Measurements from ENCODE around the gene CNTNAP2.

Gene CNTNAP2

GRCh38 chr7:148380596-148381419, 2264.2 kb downstream of the CNTNAP2 start:
- DNase-seq (ENCODE audit: extremely low read depth, low read depth): no peak
- TF ChIP-seq CTCF (IDR thresholded peaks at IDR 0.05; ENCODE audit: low read depth, low read length, missing control alignments): no peak
- H3K4me3 ChIP-seq (replicated peaks; ENCODE audit: low read depth, low read length): no peak overlapping the region

GRCh38 chr7:148382596-148382995, 2266.0 kb downstream of the CNTNAP2 start:
- TF ChIP-seq CTCF (IDR thresholded peaks at IDR 0.05; ENCODE audit: low read depth, low read length, missing control alignments): no peak
- H3K4me3 ChIP-seq (replicated peaks; ENCODE audit: low read depth, low read length): no peak overlapping the region
- no peak for DNase-seq (ENCODE audit: extremely low read depth, low read depth)

- no peak for TF ChIP-seq CTCF (IDR thresholded peaks at IDR 0.05; ENCODE audit: low read depth, low read length, missing control alignments)
- no peak for DNase-seq (ENCODE audit: extremely low read depth, low read depth)
- no peak overlapping the region for H3K4me3 ChIP-seq (replicated peaks; ENCODE audit: low read depth, low read length)
These were observed 2267.1 kb downstream of the CNTNAP2 start for GRCh38 chr7:148383651-148384050.

- DNase-seq (ENCODE audit: extremely low read depth, low read depth): no peak
- TF ChIP-seq CTCF (IDR thresholded peaks at IDR 0.05; ENCODE audit: low read depth, low read length, missing control alignments): no peak
- no peak overlapping the region for H3K4me3 ChIP-seq (replicated peaks; ENCODE audit: low read depth, low read length)
These were observed 2268.5 kb downstream of the CNTNAP2 start for GRCh38 chr7:148385009-148385682.

- TF ChIP-seq CTCF (IDR thresholded peaks at IDR 0.05; ENCODE audit: low read depth, low read length, missing control alignments): no peak
- no peak overlapping the region for H3K4me3 ChIP-seq (replicated peaks; ENCODE audit: low read depth, low read length)
- no peak for DNase-seq (ENCODE audit: extremely low read depth, low read depth)
These were observed 2273.8 kb downstream of the CNTNAP2 start for GRCh38 chr7:148390381-148390780.

GRCh38 chr7:148391591-148391990, 2275.0 kb downstream of the CNTNAP2 start:
- no peak for DNase-seq (ENCODE audit: extremely low read depth, low read depth)
- no peak overlapping the region for H3K4me3 ChIP-seq (replicated peaks; ENCODE audit: low read depth, low read length)
- no peak for TF ChIP-seq CTCF (IDR thresholded peaks at IDR 0.05; ENCODE audit: low read depth, low read length, missing control alignments)
